GM23338 (cell line): ENCODE measurements around the gene KAZN. TPM values are rescaled to one million over a fixed set of nuclear protein-coding genes. Genes with fewer than 3 reads are reported as not detected.

Experiments
- ATAC-seq: fragments of 200-7000 bp; cut with Tn5 transposase; 3 replicates; pipeline ENCODE4 v1.9.1; 2020
- DNase-seq: peaks from one replicate; pipeline ENCODE4 v3.0.0-alpha.2; 2015; ENCODE audit warnings: low spot score
- H2AFZ ChIP-seq: fragments of 200-600 bp; sonication (generic); 2 replicates; pipeline ENCODE4 v1.8.0; 2016; ENCODE audit warnings: antibody characterized with exemption, mild to moderate bottlenecking, moderate library complexity
- H3F3A ChIP-seq: fragments of 200-600 bp; sonication (generic); replicated peaks from 2 replicates; pipeline ENCODE4 v1.8.0; 2017; ENCODE audit warnings: antibody characterized with exemption, mixed run types, low read depth
- H3K27ac ChIP-seq: fragments of 200-600 bp; sonication (generic); 2 replicates; pipeline ENCODE4 v1.6.1; 2016; ENCODE audit warnings: low read depth
- H3K27me3 ChIP-seq: fragments of 200-600 bp; sonication (generic); 2 replicates; pipeline ENCODE4 v1.8.0; 2016; ENCODE audit warnings: mild to moderate bottlenecking, mixed run types, moderate library complexity; ENCODE audit not compliant: insufficient read depth
- H3K36me3 ChIP-seq: fragments of 200-600 bp; sonication (generic); 2 replicates; pipeline ENCODE4 v1.8.0; 2016; ENCODE audit warnings: mild to moderate bottlenecking; ENCODE audit not compliant: insufficient read depth
- H3K4me1 ChIP-seq: fragments of 200-600 bp; sonication (generic); 2 replicates; pipeline ENCODE4 v1.8.0; 2016; ENCODE audit warnings: mild to moderate bottlenecking, moderate library complexity; ENCODE audit not compliant: insufficient read depth
- H3K4me2 ChIP-seq: fragments of 200-600 bp; sonication (generic); 2 replicates; pipeline ENCODE4 v1.7.1; 2017; ENCODE audit warnings: mixed run types
- H3K4me3 ChIP-seq: fragments of 200-600 bp; sonication (generic); 2 replicates; pipeline ENCODE4 v1.6.1; 2016; ENCODE audit warnings: mixed run types
- H3K79me2 ChIP-seq: fragments of 200-600 bp; sonication (generic); replicated peaks from 2 replicates; pipeline ENCODE4 v1.8.0; 2017; ENCODE audit warnings: mild to moderate bottlenecking; ENCODE audit not compliant: insufficient read depth
- H3K9me2 ChIP-seq: fragments of 200-600 bp; sonication (generic); 2 replicates; pipeline ENCODE4 v1.8.0; 2017; ENCODE audit not compliant: insufficient read depth
- H4K20me1 ChIP-seq: fragments of 200-600 bp; sonication (generic); replicated peaks from 2 replicates; pipeline ENCODE4 v1.8.0; 2017; ENCODE audit warnings: mild to moderate bottlenecking; ENCODE audit not compliant: insufficient read depth
- H3K27ac Mint-ChIP-seq: 2 replicates; pipeline ENCODE4 v1.8.0; 2020; ENCODE audit warnings: inconsistent platforms, mild to moderate bottlenecking, moderate library complexity, mixed read lengths
- H3K27me3 Mint-ChIP-seq: 3 replicates; pipeline ENCODE4 v1.8.0; 2022; ENCODE audit warnings: low read depth, mild to moderate bottlenecking, moderate library complexity, mixed read lengths, inconsistent platforms; ENCODE audit not compliant: insufficient read depth, poor library complexity
- H3K36me3 Mint-ChIP-seq: 3 replicates; pipeline ENCODE4 v1.8.0; 2021; ENCODE audit warnings: low read depth, mild to moderate bottlenecking, inconsistent platforms, moderate library complexity, mixed read lengths
- H3K4me1 Mint-ChIP-seq: 3 replicates; pipeline ENCODE4 v1.8.0; 2020; ENCODE audit warnings: mild to moderate bottlenecking, inconsistent platforms, mixed read lengths
- H3K4me3 Mint-ChIP-seq: 3 replicates; pipeline ENCODE4 v1.8.0; 2021; ENCODE audit warnings: moderate library complexity, mild to moderate bottlenecking, inconsistent platforms, mixed read lengths
- H3K9me3 Mint-ChIP-seq: 3 replicates; pipeline ENCODE4 v1.8.0; 2020; ENCODE audit warnings: moderate library complexity, mild to moderate bottlenecking, inconsistent platforms, mixed read lengths
- CREB1 ChIP-seq: fragments of 250-450 bp; sonication (Bioruptor Pico); IDR thresholded peaks from 2 replicates; pipeline ENCODE4 v1.5.0; 2020; ENCODE audit warnings: low read depth, mild to moderate bottlenecking, moderate library complexity
- ETS1 ChIP-seq: IDR thresholded peaks from 2 replicates; pipeline ENCODE4 v1.6.1; 2016; ENCODE audit warnings: antibody characterized with exemption
- EZH2 ChIP-seq: fragments of 200-600 bp; sonication (generic); IDR thresholded peaks from one replicate; pipeline ENCODE4 v1.8.0; 2017; ENCODE audit warnings: antibody characterized with exemption, mild to moderate bottlenecking, low read depth; ENCODE audit not compliant: unreplicated experiment
- EZH2phosphoT487 ChIP-seq: fragments of 200-600 bp; sonication (generic); IDR thresholded peaks from one replicate; pipeline ENCODE4 v1.8.1; 2018; ENCODE audit warnings: antibody characterized with exemption; ENCODE audit not compliant: unreplicated experiment
- JUNB ChIP-seq: IDR thresholded peaks from one replicate; pipeline ENCODE4 v1.6.1; 2016; ENCODE audit warnings: antibody characterized with exemption; ENCODE audit not compliant: unreplicated experiment
- NANOG ChIP-seq: IDR thresholded peaks from 2 replicates; pipeline ENCODE4 v1.6.1; 2016; ENCODE audit warnings: antibody characterized with exemption, borderline replicate concordance
- POLR2AphosphoS5 ChIP-seq: IDR thresholded peaks from 2 replicates; pipeline ENCODE4 v1.6.1; 2016; ENCODE audit warnings: antibody characterized with exemption, low read depth
- STAT1 ChIP-seq: IDR thresholded peaks from one replicate; pipeline ENCODE4 v1.6.1; 2016; ENCODE audit warnings: antibody characterized with exemption; ENCODE audit not compliant: unreplicated experiment
- ZNF114 ChIP-seq: fragments of 250-450 bp; sonication (Bioruptor Pico); IDR thresholded peaks from 2 replicates; pipeline ENCODE4 v1.5.0; 2020; ENCODE audit warnings: mild to moderate bottlenecking, moderate library complexity
- ZNF331 ChIP-seq: fragments of 250-450 bp; sonication (Bioruptor Pico); IDR thresholded peaks from 2 replicates; pipeline ENCODE4 v1.5.0; 2020; ENCODE audit warnings: low read depth, mild to moderate bottlenecking, moderate library complexity
- ZNF462 ChIP-seq: fragments of 250-450 bp; sonication (Bioruptor Pico); IDR thresholded peaks from 2 replicates; pipeline ENCODE4 v1.5.0; 2020; ENCODE audit warnings: mild to moderate bottlenecking, moderate library complexity
- polyA plus RNA-seq: library from polyadenylated mRNA; unstranded; fragments of >200 nt; fragmentation: Nextera tagmentation; extraction: Ambion mirVana; gene quantifications from 2 replicates; pipeline ENCODE4 v1.2.1, GENCODE V29; 2016
- total RNA-seq: library from RNA; depleted of rRNA; stranded (reverse); fragments of >200 nt; shearing (Covaris generic); gene quantifications from 2 replicates; pipeline ENCODE4 v1.2.3, GENCODE V29; 2014
- TF ChIP-seq, protein P1 (sequence below): IDR thresholded peaks from one replicate; pipeline ENCODE4 v1.6.1; 2018; ENCODE audit warnings: antibody characterized with exemption; ENCODE audit not compliant: unreplicated experiment
- TF ChIP-seq, protein P2 (sequence below), 2 experiments: fragments of 200-600 bp in 1 of 2; sonication (generic) in 1 of 2; conservative IDR thresholded peaks; 2 replicates each; pipeline versions ENCODE4 v1.5.1 to v1.6.1; 2016 to 2017; ENCODE audit warnings: antibody characterized with exemption in 2 of 2, low read depth in 2 of 2, mild to moderate bottlenecking in 2 of 2, moderate library complexity in 1 of 2

KAZN gene
- total and polyA plus RNA-seq, 2 experiments from 2014 or later = 9.9 to 15.0 TPM

DNA sequence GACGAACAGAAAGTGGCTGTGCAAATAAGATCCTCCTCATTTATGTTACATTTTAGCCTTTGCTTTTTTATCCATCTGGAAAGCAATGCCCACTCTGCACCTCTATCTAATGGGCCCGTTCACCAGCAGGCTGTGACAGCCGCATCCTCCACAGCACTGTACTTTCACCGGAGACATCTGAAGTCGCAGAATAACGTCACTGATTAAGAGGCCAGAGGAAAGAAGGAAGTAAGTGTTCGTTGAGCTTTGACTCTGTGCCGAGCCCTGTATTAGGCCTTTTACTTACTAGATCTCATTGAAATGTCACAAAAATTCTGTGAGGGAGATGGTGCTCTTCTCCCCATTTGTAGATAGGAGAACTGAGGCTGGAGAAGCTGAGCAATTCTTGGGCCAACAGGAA lies 62.3 kb downstream of the KAZN start:
- no peaks in the 10 kb centered on the region for H3K9me2 ChIP-seq
- peaks cover 21% of the 10 kb centered on the region for H3K4me1 ChIP-seq
- no peaks in the 10 kb centered on the region for H3K36me3 ChIP-seq
- 0 out of 2 replicates have a peak overlapping the region, but pooled peaks have one; percentile 26 for H3K27ac ChIP-seq
- peaks cover 16% of the 10 kb centered on the region for H3K4me1 Mint-ChIP-seq
- H3K36me3 Mint-ChIP-seq = no peaks in the 10 kb centered on the region
- no peak overlapping the region for H3K27ac Mint-ChIP-seq
- no peaks in the 10 kb centered on the region for H3K27me3 ChIP-seq
- no peak for ATAC-seq
- no peaks in the 10 kb centered on the region for H3K27me3 Mint-ChIP-seq
- no peaks in the 10 kb centered on the region; the same call in 1 of the 2 replicates for H3K79me2 ChIP-seq
- H3K4me3 ChIP-seq = no peak overlapping the region
- H4K20me1 ChIP-seq = no peaks in the 10 kb centered on the region
- no peak overlapping the region for H3K4me2 ChIP-seq
- DNase-seq = no peak
- H3K9me3 Mint-ChIP-seq = no peaks in the 10 kb centered on the region
- no peak overlapping the region for H2AFZ ChIP-seq
- H3K4me3 Mint-ChIP-seq = no peak overlapping the region
- TF ChIP-seq, protein P1, sequence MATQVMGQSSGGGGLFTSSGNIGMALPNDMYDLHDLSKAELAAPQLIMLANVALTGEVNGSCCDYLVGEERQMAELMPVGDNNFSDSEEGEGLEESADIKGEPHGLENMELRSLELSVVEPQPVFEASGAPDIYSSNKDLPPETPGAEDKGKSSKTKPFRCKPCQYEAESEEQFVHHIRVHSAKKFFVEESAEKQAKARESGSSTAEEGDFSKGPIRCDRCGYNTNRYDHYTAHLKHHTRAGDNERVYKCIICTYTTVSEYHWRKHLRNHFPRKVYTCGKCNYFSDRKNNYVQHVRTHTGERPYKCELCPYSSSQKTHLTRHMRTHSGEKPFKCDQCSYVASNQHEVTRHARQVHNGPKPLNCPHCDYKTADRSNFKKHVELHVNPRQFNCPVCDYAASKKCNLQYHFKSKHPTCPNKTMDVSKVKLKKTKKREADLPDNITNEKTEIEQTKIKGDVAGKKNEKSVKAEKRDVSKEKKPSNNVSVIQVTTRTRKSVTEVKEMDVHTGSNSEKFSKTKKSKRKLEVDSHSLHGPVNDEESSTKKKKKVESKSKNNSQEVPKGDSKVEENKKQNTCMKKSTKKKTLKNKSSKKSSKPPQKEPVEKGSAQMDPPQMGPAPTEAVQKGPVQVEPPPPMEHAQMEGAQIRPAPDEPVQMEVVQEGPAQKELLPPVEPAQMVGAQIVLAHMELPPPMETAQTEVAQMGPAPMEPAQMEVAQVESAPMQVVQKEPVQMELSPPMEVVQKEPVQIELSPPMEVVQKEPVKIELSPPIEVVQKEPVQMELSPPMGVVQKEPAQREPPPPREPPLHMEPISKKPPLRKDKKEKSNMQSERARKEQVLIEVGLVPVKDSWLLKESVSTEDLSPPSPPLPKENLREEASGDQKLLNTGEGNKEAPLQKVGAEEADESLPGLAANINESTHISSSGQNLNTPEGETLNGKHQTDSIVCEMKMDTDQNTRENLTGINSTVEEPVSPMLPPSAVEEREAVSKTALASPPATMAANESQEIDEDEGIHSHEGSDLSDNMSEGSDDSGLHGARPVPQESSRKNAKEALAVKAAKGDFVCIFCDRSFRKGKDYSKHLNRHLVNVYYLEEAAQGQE = no peak
- TF ChIP-seq, protein P2, sequence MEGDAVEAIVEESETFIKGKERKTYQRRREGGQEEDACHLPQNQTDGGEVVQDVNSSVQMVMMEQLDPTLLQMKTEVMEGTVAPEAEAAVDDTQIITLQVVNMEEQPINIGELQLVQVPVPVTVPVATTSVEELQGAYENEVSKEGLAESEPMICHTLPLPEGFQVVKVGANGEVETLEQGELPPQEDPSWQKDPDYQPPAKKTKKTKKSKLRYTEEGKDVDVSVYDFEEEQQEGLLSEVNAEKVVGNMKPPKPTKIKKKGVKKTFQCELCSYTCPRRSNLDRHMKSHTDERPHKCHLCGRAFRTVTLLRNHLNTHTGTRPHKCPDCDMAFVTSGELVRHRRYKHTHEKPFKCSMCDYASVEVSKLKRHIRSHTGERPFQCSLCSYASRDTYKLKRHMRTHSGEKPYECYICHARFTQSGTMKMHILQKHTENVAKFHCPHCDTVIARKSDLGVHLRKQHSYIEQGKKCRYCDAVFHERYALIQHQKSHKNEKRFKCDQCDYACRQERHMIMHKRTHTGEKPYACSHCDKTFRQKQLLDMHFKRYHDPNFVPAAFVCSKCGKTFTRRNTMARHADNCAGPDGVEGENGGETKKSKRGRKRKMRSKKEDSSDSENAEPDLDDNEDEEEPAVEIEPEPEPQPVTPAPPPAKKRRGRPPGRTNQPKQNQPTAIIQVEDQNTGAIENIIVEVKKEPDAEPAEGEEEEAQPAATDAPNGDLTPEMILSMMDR (conservative IDR thresholded peaks at IDR 0.05; ENCODE audit: low read depth in 2 of 2) = no peak
- TF ChIP-seq POLR2AphosphoS5 = no peak
- TF ChIP-seq CREB1 = no peak
- no peak for TF ChIP-seq EZH2phosphoT487
- no peak for TF ChIP-seq NANOG
- TF ChIP-seq ETS1 = no peak
- no peak for TF ChIP-seq ZNF331 (CRISPR knock-in tag)
- no peak for TF ChIP-seq ZNF114 (CRISPR knock-in tag)
- TF ChIP-seq ZNF462 (CRISPR knock-in tag) = no peak
- no peak for TF ChIP-seq EZH2
- no peak for TF ChIP-seq JUNB
- no peak for TF ChIP-seq STAT1
- H3F3A ChIP-seq = 0 out of 2 replicates have a peak, but pooled peaks cover 4% of the 10 kb centered on the region
